DND-41 (cell line): ENCODE measurements around the gene ADARB2.

Experiments
- EZH2 ChIP-seq: IDR thresholded peaks from 3 replicates; pipeline ENCODE4 v1.6.1; 2012; ENCODE audit warnings: borderline replicate concordance, low read depth, mild to moderate bottlenecking, moderate library complexity, low read length, inconsistent platforms; ENCODE audit not compliant: severe bottlenecking
- TF ChIP-seq, protein P1 (sequence below): IDR thresholded peaks from 2 replicates; pipeline ENCODE4 v1.5.1; 2012; ENCODE audit warnings: borderline replicate concordance, low read length, moderate library complexity, mild to moderate bottlenecking; ENCODE audit not compliant: poor library complexity, severe bottlenecking; ENCODE audit errors: extremely low read depth

GRCh38 chr10:1744524-1744923 is 7.2 kb upstream of the ADARB2 start:
- TF ChIP-seq, protein P1, sequence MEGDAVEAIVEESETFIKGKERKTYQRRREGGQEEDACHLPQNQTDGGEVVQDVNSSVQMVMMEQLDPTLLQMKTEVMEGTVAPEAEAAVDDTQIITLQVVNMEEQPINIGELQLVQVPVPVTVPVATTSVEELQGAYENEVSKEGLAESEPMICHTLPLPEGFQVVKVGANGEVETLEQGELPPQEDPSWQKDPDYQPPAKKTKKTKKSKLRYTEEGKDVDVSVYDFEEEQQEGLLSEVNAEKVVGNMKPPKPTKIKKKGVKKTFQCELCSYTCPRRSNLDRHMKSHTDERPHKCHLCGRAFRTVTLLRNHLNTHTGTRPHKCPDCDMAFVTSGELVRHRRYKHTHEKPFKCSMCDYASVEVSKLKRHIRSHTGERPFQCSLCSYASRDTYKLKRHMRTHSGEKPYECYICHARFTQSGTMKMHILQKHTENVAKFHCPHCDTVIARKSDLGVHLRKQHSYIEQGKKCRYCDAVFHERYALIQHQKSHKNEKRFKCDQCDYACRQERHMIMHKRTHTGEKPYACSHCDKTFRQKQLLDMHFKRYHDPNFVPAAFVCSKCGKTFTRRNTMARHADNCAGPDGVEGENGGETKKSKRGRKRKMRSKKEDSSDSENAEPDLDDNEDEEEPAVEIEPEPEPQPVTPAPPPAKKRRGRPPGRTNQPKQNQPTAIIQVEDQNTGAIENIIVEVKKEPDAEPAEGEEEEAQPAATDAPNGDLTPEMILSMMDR = no peak
- no peak for TF ChIP-seq EZH2
